Measurements from ENCODE around the gene STRIP1.

STRIP1 gene

DNA sequence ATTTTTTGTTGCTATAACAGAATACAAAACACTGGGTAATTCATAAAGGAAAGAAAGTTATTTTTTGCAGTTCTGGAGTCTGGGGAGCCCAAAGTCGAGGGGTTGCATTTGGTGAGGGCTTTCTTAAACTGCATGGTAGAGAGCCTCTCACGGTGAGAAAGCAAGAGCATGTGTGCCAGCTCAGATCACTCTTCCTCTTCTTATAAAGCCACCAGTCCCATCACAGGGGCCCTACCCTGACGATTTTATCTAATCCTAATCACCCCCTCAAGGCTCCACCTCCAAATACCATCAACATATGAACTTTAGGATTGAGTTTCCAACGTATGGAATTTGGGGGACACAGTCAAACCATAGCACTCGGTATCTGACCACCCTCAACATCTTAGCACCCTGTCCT lies 1.0 kb upstream of the STRIP1 start:
- H3K9ac ChIP-seq (ENCODE audit: low read depth in 1 of 2, low read length in 2 of 2) = no peak overlapping the region
- H3K4me1 ChIP-seq (ENCODE audit: control insufficient read depth in 1 of 2, insufficient read depth in 2 of 2, low read length in 2 of 2) = peaks cover 15 to 19% of the 10 kb centered on the region in 2 donors
- H3K36me3 ChIP-seq (ENCODE audit: control insufficient read depth in 1 of 2, insufficient read depth in 2 of 2, low read length in 2 of 2) = peaks cover 4 to 9% of the 10 kb centered on the region in 2 donors
- no peaks in the 10 kb centered on the region for H3K27me3 ChIP-seq (ENCODE audit: control insufficient read depth in 1 of 2, insufficient read depth in 2 of 2, low read length in 2 of 2)
- no peak overlapping the region for H3K4me3 ChIP-seq (ENCODE audit: low read depth in 1 of 2, low read length in 2 of 2)
- no peaks in the 10 kb centered on the region for H3K9me3 ChIP-seq (ENCODE audit: control insufficient read depth in 1 of 2, low read length in 2 of 2)
- no peak overlapping the region for H3K27ac ChIP-seq (ENCODE audit: low read depth, low read length)

DNA sequence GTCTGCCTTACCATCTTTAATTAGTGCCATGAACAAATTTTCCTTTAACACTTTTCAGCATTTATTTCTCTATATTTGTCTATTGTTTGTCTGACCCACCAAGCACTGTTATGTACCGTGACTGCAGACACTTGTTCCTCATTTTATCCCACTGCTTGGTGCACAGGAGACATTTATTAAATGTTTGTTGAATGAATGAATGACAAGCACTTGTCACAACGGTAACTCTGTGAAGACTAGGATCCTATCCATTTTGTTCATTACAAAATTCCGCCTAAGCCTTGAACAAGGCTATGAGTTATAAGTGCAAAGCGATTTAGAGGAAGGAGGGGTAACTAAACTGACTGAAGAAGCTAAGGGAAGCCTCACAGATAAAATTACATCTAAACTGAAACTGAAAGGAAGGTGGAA lies 379 bp upstream of the STRIP1 start:
- Histone ChIP-seq H3K4me3 (ENCODE audit: low read depth in 1 of 2, low read length in 2 of 2) (peak overlapping the region; percentile 82 to 95), H3K9ac (ENCODE audit: low read depth in 1 of 2, low read length in 2 of 2) (no peak overlapping the region), H3K27ac (ENCODE audit: low read depth, low read length) (no peak overlapping the region), H3K27me3 (ENCODE audit: control insufficient read depth in 1 of 2, insufficient read depth in 2 of 2, low read length in 2 of 2) (no peaks in the 10 kb centered on the region), H3K9me3 (ENCODE audit: control insufficient read depth in 1 of 2, low read length in 2 of 2) (no peaks in the 10 kb centered on the region), H3K36me3 (ENCODE audit: control insufficient read depth in 1 of 2, insufficient read depth in 2 of 2, low read length in 2 of 2) (peaks cover 10 to 15% of the 10 kb centered on the region in 2 donors), H3K4me1 (ENCODE audit: control insufficient read depth in 1 of 2, insufficient read depth in 2 of 2, low read length in 2 of 2) (peaks cover 15 to 19% of the 10 kb centered on the region in 2 donors)

DNA sequence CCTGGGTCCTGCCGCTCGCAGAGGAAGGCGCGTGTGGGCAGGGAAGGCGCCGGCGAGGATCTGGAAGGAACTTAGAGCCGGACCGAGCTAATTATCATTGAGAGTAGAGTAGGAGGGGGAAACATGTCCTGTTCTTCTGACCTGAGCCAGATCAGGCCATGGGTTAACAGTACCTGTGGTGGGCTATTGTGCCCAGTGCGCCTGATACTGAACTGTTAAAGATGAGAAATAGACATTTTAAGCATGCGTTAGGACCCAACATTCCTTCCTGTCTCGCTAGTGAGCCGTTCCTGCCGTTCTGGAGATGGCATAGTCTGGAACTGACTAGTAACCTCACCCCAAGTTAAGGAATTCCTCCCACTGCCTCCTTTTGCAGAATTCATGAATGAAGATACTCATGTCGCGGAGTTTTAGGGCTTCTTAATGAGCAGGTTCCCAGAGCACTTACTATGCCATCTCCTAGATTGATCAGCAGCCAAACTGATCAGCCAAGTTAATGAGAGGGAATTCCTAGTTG lies 870 bp downstream of the STRIP1 start:
- H3K27ac ChIP-seq (ENCODE audit: low read depth, low read length) = no peak overlapping the region
- no peaks in the 10 kb centered on the region for H3K27me3 ChIP-seq (ENCODE audit: control insufficient read depth in 1 of 2, insufficient read depth in 2 of 2, low read length in 2 of 2)
- peak overlapping the region; percentile 82 to 95 for H3K4me3 ChIP-seq (ENCODE audit: low read depth in 1 of 2, low read length in 2 of 2)

DNA sequence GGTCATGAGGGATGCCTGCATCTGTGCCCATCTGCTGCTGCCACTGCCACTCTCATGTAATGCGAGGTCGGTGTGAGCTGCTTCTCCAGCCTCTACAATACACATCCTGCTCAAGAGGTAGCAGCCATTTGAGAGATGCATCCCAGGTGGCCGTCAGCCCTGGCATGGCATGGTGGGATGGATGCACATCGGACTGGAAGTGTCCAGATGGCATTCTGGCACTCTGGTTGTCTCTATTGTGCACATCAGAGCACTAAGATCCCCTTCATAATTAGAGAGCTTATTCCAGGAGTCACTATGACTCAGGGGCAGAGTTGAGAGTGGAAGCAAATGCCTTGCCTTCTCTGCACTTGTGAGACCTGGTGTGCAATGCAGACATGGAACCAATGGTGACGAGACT lies 3.8 kb downstream of the STRIP1 start:
- Histone ChIP-seq H3K4me3 (ENCODE audit: low read depth in 1 of 2, low read length in 2 of 2) (no peak overlapping the region), H3K9me3 (ENCODE audit: control insufficient read depth in 1 of 2, low read length in 2 of 2) (no peaks in the 10 kb centered on the region), H3K36me3 (ENCODE audit: control insufficient read depth in 1 of 2, insufficient read depth in 2 of 2, low read length in 2 of 2) (peaks cover 48 to 58% of the 10 kb centered on the region in 2 donors), H3K9ac (ENCODE audit: low read depth in 1 of 2, low read length in 2 of 2) (no peak overlapping the region), H3K27ac (ENCODE audit: low read depth, low read length) (no peak overlapping the region), H3K4me1 (ENCODE audit: control insufficient read depth in 1 of 2, insufficient read depth in 2 of 2, low read length in 2 of 2) (peaks cover 15% of the 10 kb centered on the region in 2 donors), H3K27me3 (ENCODE audit: control insufficient read depth in 1 of 2, insufficient read depth in 2 of 2, low read length in 2 of 2) (no peaks in the 10 kb centered on the region)

More for the DNA sequence above, 870 bp downstream of the STRIP1 start:
- peaks cover 20 to 28% of the 10 kb centered on the region in 2 donors for H3K36me3 ChIP-seq (ENCODE audit: control insufficient read depth in 1 of 2, insufficient read depth in 2 of 2, low read length in 2 of 2)
- H3K9me3 ChIP-seq (ENCODE audit: control insufficient read depth in 1 of 2, low read length in 2 of 2) = no peaks in the 10 kb centered on the region
- H3K9ac ChIP-seq (ENCODE audit: low read depth in 1 of 2, low read length in 2 of 2) = peak overlapping the region; percentile 71 to 87
- peaks cover 15 to 19% of the 10 kb centered on the region in 2 donors for H3K4me1 ChIP-seq (ENCODE audit: control insufficient read depth in 1 of 2, insufficient read depth in 2 of 2, low read length in 2 of 2)

DNA sequence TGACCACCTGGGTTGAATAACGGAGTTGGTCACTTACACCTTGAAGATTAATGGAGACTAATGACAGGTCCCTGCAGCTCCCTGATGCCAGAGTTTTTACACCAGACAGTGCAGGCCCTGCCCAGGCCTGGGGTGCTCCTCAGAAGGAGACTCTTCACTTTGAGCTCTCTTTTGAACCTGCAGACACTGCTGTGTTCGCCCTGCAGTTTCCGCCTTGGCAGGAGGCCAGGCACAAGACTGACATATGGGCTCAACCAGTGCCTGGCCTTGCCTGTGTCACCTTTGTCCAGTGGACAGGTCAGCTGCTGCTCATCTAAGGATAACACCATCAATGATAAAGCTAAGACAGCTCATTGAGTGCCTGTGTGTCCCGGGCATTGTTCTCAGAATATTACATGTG lies 5.2 kb downstream of the STRIP1 start:
- no peaks in the 10 kb centered on the region for H3K9me3 ChIP-seq (ENCODE audit: control insufficient read depth in 1 of 2, low read length in 2 of 2)
- no peak overlapping the region for H3K4me3 ChIP-seq (ENCODE audit: low read depth in 1 of 2, low read length in 2 of 2)
- no peak overlapping the region for H3K27ac ChIP-seq (ENCODE audit: low read depth, low read length)
- no peak overlapping the region for H3K9ac ChIP-seq (ENCODE audit: low read depth in 1 of 2, low read length in 2 of 2)
- peaks cover 7 to 15% of the 10 kb centered on the region in 2 donors for H3K4me1 ChIP-seq (ENCODE audit: control insufficient read depth in 1 of 2, insufficient read depth in 2 of 2, low read length in 2 of 2)
- H3K36me3 ChIP-seq (ENCODE audit: control insufficient read depth in 1 of 2, insufficient read depth in 2 of 2, low read length in 2 of 2) = peaks cover 60 to 70% of the 10 kb centered on the region in 2 donors
- no peaks in the 10 kb centered on the region for H3K27me3 ChIP-seq (ENCODE audit: control insufficient read depth in 1 of 2, insufficient read depth in 2 of 2, low read length in 2 of 2)

DNA sequence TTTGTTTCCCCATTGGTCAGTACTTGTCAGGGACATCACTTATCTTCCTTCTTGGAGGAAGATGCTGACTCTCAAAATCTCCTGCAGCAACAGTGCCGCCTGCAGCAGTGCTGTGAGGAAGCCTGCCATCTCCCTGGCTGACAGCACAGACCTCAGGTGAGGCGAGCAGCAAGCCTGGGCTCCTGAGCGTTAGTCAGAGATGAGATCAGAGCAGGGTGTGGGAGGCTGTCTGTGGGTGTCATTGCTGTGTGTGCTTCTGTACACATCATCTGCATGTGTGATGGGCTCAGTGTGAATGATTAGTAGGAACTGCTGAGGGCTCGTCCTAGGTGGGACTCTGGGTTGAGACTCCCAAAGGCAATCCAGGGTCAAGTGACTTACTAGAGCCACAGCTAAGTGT lies 6.1 kb downstream of the STRIP1 start:
- no peaks in the 10 kb centered on the region for H3K9me3 ChIP-seq (ENCODE audit: control insufficient read depth in 1 of 2, low read length in 2 of 2)
- no peak overlapping the region for H3K4me3 ChIP-seq (ENCODE audit: low read depth in 1 of 2, low read length in 2 of 2)
- no peak overlapping the region for H3K27ac ChIP-seq (ENCODE audit: low read depth, low read length)
- H3K27me3 ChIP-seq (ENCODE audit: control insufficient read depth in 1 of 2, insufficient read depth in 2 of 2, low read length in 2 of 2) = no peaks in the 10 kb centered on the region
- H3K4me1 ChIP-seq (ENCODE audit: control insufficient read depth in 1 of 2, insufficient read depth in 2 of 2, low read length in 2 of 2) = peaks cover 4 to 10% of the 10 kb centered on the region in 2 donors
- peaks cover 67 to 79% of the 10 kb centered on the region in 2 donors for H3K36me3 ChIP-seq (ENCODE audit: control insufficient read depth in 1 of 2, insufficient read depth in 2 of 2, low read length in 2 of 2)
- no peak overlapping the region for H3K9ac ChIP-seq (ENCODE audit: low read depth in 1 of 2, low read length in 2 of 2)

DNA sequence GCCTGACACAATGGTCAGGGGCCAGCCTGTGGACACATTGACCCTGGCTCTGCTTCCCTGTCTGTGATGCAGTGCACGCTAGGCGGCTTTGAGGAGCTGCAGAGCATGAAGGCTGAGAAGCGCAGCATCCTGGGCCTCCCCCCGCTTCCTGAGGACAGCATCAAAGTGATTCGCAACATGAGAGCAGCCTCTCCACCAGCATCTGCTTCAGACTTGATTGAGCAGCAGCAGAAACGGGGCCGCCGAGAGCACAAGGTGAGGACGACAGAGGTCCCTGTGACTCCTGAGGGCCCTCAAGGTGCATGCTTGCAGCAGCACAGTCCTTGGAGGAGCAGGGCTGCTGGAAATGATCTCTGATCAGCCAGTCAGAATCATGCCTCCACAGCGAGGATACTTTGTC lies 8.6 kb downstream of the STRIP1 start:
- Histone ChIP-seq H3K27ac (ENCODE audit: low read depth, low read length) (no peak overlapping the region), H3K9ac (ENCODE audit: low read depth in 1 of 2, low read length in 2 of 2) (no peak overlapping the region), H3K4me3 (ENCODE audit: low read depth in 1 of 2, low read length in 2 of 2) (no peak overlapping the region), H3K9me3 (ENCODE audit: control insufficient read depth in 1 of 2, low read length in 2 of 2) (no peaks in the 10 kb centered on the region), H3K27me3 (ENCODE audit: control insufficient read depth in 1 of 2, insufficient read depth in 2 of 2, low read length in 2 of 2) (no peaks in the 10 kb centered on the region), H3K36me3 (ENCODE audit: control insufficient read depth in 1 of 2, insufficient read depth in 2 of 2, low read length in 2 of 2) (peaks cover 82 to 96% of the 10 kb centered on the region in 2 donors), H3K4me1 (ENCODE audit: control insufficient read depth in 1 of 2, insufficient read depth in 2 of 2, low read length in 2 of 2) (peaks cover 0 to 1% of the 10 kb centered on the region in 2 donors)

DNA sequence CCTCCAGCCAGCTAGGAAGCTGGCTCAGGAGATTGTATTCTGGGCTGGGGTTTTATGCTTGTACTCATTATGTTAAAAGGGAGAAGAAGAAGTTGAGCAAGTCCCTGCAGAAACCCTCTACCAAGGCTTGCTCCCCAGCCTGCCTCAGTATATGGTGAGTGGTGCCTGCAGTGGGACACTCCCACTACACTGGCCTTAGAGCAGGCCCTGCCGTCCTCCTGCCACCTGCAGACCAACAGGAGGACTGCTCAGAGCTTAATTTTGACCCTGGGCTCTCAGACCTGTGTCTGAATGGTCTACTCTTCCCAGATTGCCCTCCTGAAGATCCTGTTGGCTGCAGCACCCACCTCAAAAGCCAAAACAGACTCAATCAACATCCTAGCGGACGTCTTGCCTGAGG lies 13.0 kb downstream of the STRIP1 start:
- no peak overlapping the region for H3K4me3 ChIP-seq (ENCODE audit: low read depth in 1 of 2, low read length in 2 of 2)
- peaks cover 70 to 92% of the 10 kb centered on the region in 2 donors for H3K36me3 ChIP-seq (ENCODE audit: control insufficient read depth in 1 of 2, insufficient read depth in 2 of 2, low read length in 2 of 2)
- no peak overlapping the region for H3K9ac ChIP-seq (ENCODE audit: low read depth in 1 of 2, low read length in 2 of 2)
- H3K9me3 ChIP-seq (ENCODE audit: control insufficient read depth in 1 of 2, low read length in 2 of 2) = no peaks in the 10 kb centered on the region
- H3K27me3 ChIP-seq (ENCODE audit: control insufficient read depth in 1 of 2, insufficient read depth in 2 of 2, low read length in 2 of 2) = no peaks in the 10 kb centered on the region
- H3K4me1 ChIP-seq (ENCODE audit: control insufficient read depth in 1 of 2, insufficient read depth in 2 of 2, low read length in 2 of 2) = peaks cover 19 to 22% of the 10 kb centered on the region in 2 donors
- no peak overlapping the region for H3K27ac ChIP-seq (ENCODE audit: low read depth, low read length)

DNA sequence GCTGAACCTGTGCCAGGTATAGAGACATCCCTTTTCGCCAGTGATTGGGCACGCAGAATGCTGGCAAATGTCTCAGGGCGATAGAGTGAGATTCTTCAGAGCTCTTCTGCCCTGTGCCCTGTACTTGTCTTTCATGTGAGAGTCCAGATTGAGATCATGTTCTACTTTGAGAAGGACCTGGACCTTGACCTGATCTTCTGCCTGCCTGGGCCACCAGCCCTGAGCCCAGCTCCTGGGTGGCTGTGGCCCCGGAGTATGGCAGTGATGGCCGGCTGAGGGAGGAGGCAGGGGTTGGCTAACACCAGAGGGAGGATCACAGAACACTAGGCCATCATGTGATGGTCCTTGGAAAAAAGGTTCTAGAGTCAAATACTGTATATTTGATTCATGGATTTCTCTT lies 13.8 kb downstream of the STRIP1 start:
- Histone ChIP-seq H3K4me1 (ENCODE audit: control insufficient read depth in 1 of 2, insufficient read depth in 2 of 2, low read length in 2 of 2) (peaks cover 19 to 22% of the 10 kb centered on the region in 2 donors), H3K9me3 (ENCODE audit: control insufficient read depth in 1 of 2, low read length in 2 of 2) (no peaks in the 10 kb centered on the region), H3K4me3 (ENCODE audit: low read depth in 1 of 2, low read length in 2 of 2) (no peak overlapping the region), H3K9ac (ENCODE audit: low read depth in 1 of 2, low read length in 2 of 2) (no peak overlapping the region), H3K27me3 (ENCODE audit: control insufficient read depth in 1 of 2, insufficient read depth in 2 of 2, low read length in 2 of 2) (no peaks in the 10 kb centered on the region), H3K27ac (ENCODE audit: low read depth, low read length) (no peak overlapping the region), H3K36me3 (ENCODE audit: control insufficient read depth in 1 of 2, insufficient read depth in 2 of 2, low read length in 2 of 2) (peaks cover 68 to 92% of the 10 kb centered on the region in 2 donors)

DNA sequence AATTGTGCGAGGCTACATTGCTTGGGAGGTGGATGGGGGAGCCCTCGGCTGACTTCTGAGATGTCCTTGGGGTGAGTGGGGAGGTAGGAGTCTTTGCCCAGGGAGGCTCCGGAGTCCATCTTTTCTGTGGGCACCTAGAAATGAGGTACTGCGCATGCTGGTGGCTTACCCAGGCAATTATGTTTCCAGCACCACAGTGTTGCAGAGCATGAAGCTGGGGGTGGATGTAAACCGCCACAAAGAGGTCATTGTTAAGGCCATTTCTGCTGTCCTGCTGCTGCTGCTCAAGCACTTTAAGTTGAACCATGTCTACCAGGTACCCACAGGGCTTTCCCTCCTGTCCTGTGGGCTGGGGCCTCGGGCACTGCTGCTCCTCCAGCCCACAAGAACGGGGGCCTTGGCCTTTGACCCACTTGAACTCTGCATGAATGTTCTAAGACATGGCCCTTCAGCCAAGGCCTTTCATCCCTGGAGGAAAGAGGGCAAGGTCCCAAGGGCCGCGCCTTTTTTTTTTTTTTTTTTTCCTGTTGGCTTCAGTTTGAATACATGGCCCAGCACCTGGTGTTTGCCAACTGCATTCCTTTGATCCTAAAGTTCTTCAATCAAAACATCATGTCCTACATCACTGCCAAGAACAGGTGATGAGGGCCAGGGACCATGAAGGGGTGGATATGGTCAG lies 14.6 kb downstream of the STRIP1 start:
- H3K4me1 ChIP-seq (ENCODE audit: control insufficient read depth in 1 of 2, insufficient read depth in 2 of 2, low read length in 2 of 2) = peaks cover 19 to 22% of the 10 kb centered on the region in 2 donors
- peak overlapping the region; percentile 32 for H3K27ac ChIP-seq (ENCODE audit: low read depth, low read length)
- peaks cover 62 to 92% of the 10 kb centered on the region in 2 donors for H3K36me3 ChIP-seq (ENCODE audit: control insufficient read depth in 1 of 2, insufficient read depth in 2 of 2, low read length in 2 of 2)
- H3K4me3 ChIP-seq (ENCODE audit: low read depth in 1 of 2, low read length in 2 of 2) = no peak overlapping the region
- peak overlapping the region in 1 of 2 donors; percentile 8 for H3K9ac ChIP-seq (ENCODE audit: low read depth in 1 of 2, low read length in 2 of 2)
- no peaks in the 10 kb centered on the region for H3K9me3 ChIP-seq (ENCODE audit: control insufficient read depth in 1 of 2, low read length in 2 of 2)
- H3K27me3 ChIP-seq (ENCODE audit: control insufficient read depth in 1 of 2, insufficient read depth in 2 of 2, low read length in 2 of 2) = no peaks in the 10 kb centered on the region

Data from duodenal mucosa (tissue), 2 donors.